Measurements from ENCODE around the gene ATAD3A.
"Not testable (repeated sequence)": the region's sequence is repeated elsewhere in the genome, so short reads cannot be mapped to it uniquely, and the experiment has no call there.

ATAD3A gene

DNA sequence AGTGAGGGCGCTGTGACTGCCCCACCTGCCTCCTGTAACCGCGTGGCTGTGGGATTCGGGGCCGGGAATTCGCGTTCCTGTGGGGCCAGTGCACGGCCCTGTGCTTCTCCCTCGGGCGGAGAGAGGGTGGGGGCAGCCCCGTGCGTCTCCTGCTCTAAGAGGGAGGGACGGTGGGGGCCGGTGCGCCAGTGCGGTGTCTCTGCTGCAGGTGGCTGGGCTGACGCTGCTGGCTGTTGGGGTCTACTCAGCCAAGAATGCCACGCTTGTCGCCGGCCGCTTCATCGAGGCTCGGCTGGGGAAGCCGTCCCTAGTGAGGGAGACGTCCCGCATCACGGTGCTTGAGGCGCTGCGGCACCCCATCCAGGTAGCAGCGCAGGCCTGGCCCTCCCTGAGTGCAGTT lies 10.6 kb downstream of the ATAD3A start:
- DNase-seq (ENCODE audit: low read depth in 2 of 2, low spot score in 1 of 2) = not testable (repeated sequence)

DNA sequence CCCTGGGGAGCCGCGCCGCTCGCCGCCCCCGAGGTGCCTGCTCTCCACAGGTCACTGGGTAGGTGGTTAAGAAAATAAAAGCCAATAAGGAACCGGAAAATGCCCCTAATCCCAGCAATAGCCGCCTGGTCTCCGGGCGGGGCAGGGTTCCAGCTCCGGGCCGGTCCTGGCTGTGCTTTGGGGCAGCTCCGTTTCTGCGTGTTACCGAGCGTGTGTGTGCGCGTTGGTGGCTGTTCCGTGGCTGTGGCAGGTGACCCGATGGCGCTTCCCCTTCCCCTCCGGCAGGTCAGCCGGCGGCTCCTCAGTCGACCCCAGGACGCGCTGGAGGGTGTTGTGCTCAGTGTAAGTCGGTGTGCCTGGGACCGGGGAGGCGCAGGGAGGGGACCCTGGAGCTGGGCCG lies 11.3 kb downstream of the ATAD3A start:
- not testable (repeated sequence) for DNase-seq (ENCODE audit: low read depth in 2 of 2, low spot score in 1 of 2)

DNA sequence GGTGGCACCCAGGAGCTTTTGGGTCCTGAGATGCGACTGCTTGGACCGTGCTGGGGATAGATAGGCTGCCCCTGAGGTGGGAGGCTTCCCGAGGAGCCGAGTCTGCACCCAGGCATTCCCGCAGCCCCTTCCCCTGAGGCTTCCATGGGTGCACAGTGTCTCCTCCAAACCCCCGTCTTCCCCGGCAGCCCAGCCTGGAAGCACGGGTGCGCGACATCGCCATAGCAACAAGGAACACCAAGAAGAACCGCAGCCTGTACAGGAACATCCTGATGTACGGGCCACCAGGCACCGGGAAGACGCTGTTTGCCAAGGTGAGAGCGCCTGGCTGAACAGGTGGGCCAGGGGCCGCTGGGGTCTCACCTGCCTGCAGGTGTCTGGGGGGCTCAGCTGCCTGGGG lies 11.7 kb downstream of the ATAD3A start:
- DNase-seq (ENCODE audit: low read depth in 2 of 2, low spot score in 1 of 2) = not testable (repeated sequence)

DNA sequence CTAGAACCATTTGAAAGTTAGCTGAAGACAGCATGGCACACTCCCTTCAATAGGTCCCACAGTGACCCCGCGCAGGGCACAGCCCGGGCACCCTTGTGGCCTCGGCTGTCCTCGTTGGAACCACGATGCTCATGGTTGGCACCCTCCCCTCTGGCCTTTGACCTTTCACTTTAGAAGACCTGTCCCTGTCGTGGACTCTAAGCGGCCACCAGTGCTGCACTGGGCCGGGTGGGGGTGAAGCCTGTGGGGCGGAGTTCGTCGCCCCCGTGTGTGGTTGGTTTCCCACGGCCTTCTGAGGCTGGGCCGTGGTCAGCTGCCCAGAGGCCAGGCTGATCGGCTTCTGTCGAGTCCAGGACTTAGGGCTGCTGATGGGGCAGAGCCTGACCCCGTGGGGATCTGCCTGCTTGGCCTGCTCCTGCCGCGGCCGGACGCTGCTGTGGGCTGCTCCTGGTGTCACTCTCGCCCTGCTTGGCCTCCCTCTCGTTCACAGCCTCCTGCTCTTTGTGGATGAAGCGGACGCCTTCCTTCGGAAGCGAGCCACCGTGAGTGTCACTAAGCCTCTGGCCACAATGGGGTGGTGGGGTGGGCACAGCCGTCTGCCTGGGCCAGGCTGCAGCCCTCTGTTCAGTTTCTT lies 12.9 kb downstream of the ATAD3A start:
- not testable (repeated sequence) for DNase-seq (ENCODE audit: low read depth in 2 of 2, low spot score in 1 of 2)

DNA sequence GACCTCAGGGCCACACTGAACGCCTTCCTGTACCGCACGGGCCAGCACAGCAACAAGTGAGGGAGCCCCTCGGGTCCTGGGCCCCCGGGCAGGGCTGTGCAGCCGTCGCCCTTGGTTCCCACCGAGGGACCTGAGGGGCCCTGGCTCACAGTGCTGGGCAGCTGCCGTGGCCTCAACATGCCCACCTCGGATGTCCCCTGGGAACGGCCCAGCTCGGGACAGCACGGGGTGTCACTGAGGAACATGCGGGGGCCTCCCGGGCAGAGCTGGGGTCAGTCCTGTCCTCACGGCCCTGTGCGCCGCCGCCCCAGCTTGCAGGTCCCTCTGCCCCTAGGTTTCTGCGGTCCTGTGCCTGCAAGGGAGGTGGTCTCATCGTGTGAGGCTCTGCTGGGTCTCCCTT lies 14.5 kb downstream of the ATAD3A start:
- DNase-seq (ENCODE audit: low read depth in 2 of 2, low spot score in 1 of 2) = not testable (repeated sequence)

DNA sequence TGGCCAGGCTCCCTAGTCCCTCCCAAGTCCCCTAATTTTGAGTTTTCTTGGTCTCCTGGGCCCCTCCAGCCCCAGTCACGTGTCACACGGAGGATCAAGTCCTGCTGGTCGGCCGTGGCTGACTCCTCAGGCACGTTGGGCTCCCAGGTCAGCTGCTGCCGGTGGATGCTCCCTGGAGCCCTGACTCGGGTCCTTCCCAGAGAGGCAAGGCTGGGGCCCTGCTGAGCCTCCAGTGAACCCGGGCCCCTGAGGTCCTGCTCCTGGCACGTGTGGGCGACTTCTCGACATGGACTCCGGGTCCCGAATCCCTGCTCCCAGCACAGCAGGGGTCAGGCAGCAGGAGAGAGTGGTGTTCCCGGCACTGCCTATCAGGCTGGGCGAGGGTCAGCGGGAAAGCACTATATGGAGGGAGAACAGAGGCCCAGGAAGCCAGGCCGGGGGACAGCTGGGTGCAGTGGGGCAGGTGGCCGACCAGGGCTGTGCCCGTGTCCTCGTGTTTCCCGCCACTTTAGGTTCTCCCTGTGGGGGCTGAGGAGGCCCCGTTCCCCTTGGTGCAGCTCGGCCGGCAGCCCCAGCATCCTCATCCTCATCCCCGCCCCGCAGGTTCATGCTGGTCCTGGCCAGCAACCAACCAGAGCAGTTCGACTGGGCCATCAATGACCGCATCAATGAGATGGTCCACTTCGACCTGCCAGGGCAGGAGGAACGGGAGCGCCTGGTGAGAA lies 15.3 kb downstream of the ATAD3A start:
- DNase-seq (ENCODE audit: low read depth in 2 of 2, low spot score in 1 of 2) = no peak

DNA sequence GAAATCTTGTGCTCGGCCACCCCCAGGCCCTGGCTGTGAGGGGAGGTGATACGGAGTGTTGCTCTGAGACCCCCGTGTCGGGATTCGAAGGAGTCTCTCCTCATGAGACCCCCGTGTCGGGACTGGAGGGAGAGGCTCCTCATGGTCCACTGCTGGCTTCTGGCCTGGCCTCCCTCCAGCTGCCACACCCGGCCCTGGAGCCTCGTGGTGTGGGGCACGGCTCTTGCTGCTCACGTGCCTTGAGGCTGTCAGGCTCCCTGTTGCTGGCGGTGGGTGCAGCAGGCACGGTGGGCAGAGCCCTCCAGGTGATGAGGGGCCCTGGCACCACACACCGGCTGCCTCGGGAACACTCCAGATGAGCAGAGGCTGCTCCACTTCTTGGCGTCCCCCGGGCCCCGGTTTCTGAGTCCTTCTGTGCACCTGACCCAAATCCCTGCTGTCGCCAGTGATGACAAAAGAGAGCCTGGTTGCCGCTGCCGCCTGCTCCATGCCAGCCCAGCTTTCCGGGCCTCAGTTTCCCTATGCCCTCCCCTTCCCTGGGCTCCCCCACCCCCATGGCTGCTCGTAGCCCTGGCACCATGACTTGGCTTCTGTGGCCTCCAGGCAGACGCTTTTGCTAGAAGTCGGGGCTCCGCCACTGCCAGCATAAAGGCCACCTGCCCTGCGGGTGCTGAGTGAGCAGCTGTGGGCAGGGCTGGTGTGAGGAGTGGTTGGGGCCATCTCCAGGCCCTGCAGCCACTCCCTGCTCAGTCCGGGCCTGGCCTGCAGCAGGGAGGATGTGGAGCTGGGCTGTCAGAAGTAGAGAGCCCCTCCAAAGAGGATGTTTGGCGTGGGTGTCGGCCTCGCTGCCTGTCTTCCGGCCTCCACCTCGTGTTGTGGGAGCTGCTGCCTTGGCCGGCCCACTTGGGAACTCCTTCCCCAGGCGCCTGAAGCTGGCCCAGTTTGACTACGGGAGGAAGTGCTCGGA lies 16.6 kb downstream of the ATAD3A start:
- DNase-seq (ENCODE audit: low read depth in 2 of 2, low spot score in 1 of 2) = no peak

DNA sequence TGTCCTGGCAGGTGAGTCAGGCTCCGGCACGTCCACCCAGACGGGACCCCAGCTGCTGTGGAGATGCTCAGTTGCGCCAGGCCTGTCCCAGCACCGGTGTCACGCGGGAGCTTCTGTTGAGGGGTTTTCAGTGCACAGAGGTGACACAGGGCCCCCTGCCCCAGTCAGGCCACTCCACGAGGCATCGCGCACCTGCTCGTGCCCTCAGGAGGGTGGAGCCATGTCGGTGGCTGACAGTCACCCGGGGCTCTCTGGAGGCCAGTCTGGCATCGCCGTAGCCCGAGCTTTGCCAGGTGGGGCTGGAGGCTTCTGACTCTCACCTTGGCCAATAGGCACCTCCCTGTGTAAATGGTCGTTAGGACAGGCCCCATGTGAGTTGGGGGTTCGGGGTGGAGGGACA lies 17.4 kb downstream of the ATAD3A start:
- DNase-seq (ENCODE audit: low read depth in 2 of 2, low spot score in 1 of 2) = no peak

DNA sequence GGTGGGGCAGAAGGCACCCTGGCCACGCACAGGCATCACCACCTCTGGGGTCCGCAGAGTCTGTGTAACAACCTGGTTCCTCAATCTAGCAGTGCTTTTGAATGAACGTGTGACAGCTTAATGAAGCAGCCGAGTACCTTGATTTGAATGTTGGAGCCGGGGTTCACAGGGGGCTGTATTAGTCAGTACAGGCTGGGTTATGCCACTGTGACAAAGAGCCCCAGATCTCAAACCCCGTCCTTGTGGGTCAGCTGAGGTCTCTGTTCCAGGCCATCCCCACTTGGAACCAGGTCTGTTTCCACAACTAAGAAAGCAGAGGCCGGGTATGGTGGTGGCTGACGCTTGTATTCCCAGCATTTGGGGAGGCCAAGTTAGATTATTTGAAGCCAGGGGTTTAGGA lies 18.0 kb downstream of the ATAD3A start:
- no peak for DNase-seq (ENCODE audit: low read depth in 2 of 2, low spot score in 1 of 2)

DNA sequence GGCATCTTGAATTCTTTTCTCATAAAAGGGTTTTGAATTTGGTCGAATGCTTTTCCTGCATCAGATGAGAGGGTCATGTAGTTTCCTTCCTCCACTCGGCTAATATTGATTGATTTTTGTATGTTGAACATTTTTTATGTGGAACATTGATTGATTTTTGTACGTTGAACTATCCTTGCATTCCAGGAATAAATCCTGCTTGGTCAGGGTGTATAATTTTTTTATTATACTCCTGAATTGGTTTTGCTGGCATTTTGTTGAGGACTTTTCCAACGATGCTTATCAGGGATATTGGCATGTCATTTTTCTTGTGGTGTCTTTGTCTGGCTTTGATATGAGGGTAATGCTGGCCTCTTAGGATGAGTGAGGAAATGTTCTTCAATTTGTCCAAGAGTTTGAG lies 20.0 kb downstream of the ATAD3A start:
- DNase-seq (ENCODE audit: low read depth in 2 of 2, low spot score in 1 of 2) = no peak

DNA sequence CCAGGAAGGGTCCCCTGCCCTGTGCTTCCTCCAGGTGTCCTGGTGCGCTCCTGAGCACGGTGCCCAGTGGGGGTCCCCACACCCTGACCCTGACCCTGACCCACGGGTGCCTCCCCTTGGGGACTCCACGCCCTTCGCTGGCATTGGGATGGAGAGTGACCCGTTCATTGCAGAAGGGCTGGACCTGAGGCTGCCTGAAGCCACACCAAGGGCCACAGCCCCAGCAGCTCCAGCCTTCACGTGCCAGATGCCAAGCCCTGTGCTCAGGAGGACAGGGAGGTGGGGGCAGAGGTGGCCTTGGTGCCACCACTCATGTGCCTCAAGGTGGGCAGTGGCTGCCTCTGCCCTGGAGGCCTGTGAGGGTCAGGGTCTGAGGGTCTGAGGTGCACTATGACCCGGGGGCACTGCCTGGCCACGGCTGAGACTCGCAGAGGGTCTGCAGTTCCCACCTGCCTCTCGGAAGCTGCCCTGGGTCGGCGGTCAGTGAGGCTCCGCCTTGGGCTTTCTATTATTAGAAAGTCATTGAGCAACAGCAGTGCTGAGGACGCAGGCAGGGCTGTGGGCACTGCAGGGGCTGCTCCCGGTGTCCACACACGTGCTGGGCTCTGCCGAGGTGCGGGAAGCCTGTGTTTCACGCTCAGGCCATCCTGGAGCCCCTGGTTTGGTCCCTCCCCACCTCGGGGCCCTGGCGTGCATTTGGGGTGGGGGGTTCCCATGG lies 21.4 kb downstream of the ATAD3A start:
- DNase-seq (ENCODE audit: low read depth in 2 of 2, low spot score in 1 of 2) = not testable (repeated sequence)

DNA sequence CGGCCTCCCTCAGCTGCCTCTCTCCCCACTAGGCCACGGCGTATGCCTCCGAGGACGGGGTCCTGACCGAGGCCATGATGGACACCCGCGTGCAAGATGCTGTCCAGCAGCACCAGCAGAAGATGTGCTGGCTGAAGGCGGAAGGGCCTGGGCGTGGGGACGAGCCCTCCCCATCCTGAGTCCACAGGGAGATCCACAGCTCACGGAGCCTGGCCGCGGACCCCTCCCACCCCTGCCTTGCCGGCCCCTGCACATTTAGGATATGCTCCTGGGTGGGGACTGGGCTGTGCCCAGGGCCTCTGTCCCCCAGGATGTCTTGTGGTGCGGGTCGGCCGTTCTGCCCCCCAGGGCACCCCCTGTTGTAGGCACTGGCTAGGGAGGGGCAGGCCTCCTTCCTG lies 21.9 kb downstream of the ATAD3A start:
- not testable (repeated sequence) for DNase-seq (ENCODE audit: low read depth in 2 of 2, low spot score in 1 of 2)

DNA sequence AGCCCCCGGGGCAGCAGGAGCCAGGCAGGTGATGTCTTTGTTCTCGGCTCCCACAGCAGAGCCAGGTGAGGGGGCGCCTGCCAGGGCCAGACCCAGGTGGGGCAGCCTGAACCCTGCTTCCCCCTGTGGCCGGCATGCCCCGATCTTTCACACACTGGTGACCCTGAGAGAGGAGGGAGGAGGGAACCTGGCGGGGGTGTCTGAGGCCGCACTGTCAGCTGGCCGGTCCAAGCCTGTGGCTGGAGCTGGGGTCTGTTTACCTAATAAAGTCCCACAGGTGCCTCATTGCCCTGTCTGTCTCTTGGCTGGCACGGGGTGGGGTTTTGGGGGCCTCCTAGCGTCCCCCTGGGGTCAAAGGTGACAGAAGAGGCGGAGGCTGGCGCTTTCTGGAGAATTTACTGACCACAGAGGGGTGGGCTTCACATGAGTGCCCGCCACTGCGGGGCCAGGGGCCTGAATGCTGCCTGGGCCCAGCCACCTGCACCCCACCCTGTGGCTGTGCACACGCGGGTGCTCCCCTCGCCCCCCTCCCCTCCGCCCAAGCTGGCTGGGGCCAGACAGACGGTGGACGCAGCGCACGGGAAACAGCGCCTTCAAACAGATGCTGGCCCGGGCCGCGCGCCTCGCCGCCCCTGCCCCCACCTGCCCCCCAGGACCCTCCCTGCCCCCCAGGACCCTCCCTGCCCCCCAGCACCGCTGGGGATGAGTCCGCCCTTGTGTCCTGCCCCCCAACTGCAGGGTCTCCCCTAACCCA lies 22.6 kb downstream of the ATAD3A start:
- DNase-seq (ENCODE audit: low read depth in 2 of 2, low spot score in 1 of 2) = no peak

DNA sequence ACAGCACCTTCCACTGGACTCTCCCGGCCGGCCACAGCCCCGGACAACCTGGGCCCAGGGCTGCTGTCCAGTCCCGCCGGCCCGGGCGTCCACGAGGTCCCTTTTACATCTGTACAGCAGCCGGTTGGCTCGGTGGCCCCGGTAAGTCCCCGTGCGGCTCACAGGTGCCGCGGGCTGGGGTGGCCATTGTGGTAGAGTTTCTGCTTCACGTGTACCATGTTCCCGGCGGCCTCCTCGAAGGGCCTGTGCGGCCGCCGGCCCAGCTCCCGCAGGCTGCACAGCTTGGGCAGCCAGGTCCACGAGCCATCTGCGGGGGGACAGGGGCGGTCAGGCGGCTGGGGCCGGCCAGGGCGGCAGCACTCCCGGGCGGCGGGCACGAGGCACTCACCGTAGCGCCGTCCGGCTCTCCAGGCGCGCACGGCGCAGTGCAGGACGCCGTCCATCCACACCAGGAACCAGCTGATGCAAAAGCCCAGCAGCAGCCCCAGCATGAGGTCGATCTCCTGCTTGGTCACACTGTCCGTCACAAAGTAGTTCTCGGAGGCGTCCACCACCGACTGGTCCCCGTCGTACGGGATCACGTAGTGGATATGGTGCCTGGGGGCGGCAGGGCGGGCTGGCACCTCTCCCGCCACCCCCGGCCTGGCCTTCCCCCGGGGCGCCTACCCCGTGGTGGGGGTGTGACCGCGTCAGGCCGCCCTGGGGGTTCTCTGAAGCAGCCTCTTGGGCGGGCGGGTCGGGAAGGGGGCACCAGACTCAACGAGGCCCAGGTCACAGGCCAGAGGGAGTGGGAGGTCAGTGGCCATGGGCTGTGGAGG lies 23.4 kb downstream of the ATAD3A start:
- DNase-seq (ENCODE audit: low read depth in 2 of 2, low spot score in 1 of 2) = no peak

DNA sequence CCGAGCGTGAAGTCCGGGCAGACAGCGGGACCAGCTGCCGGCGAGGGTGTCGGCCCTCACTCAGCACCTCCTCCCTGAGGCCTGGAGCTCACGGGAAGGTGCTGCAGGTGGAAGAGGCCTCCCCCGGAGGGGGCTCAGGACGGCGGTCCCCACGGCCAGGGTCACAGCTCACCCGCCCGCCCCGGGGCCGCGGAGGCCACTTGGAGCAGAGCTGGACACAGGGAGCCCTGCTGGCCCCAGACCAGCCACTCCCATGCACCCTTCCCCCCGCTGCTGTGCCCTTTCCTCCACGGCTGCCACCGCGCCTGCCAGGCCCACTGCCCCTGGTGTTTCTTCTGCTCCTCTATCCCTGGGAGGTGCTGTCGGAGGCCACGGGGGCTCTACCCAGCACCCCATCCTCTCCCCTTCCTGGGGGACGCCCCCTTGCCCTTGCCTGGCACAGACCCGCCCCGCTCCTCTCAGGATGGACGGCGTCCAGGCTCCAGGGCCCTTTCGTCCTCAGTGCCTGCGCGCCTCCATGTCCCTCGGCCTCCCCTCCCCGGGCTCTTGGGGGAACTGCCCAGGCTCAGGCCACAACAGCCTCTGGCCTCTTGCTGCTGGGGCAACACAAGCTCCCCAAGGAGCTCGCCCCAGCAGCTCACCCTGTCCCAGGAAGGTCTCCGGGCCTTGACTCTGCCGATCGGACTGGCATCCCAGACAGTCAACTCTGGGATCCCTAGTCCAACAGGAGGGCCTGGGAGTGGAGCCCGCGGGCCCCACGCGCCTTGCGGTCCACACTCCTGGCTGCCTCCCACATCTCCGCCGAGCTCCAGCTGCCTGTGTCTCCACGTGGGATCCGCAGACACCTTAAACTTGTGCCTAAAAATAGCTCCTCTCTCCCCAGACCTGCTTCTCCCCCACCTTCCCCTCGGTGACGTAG lies 24.3 kb downstream of the ATAD3A start:
- DNase-seq (ENCODE audit: low read depth in 2 of 2, low spot score in 1 of 2) = no peak

DNA sequence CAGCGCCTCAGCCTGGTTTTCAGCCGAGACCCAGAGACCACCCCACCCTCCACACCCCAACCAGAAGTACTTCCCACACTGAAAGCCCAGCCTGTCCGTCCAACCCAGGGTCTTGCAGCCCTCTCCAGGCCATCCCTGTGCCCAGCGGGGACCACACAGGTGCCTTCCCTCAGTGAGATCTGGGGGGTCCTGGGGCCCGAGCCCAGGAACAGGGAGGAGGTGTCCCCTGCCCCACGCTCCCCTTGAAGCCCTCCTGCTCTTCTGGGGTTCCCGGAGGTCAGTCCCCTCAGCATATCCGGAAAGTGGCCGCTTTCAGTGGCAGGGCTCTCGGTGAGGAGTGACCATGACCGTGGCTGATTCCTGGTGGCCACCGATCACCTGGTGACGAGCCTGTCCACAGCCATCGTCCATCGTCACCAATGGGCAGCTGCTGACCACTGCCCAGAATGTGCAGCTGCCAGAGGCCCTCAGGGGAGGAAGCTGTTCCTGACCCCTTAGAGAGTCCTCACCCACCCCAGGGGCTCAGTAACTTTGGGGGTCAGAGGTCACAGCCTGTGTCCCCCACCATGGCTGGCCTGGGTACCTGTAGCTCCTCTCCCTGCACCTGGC lies 25.1 kb downstream of the ATAD3A start:
- DNase-seq (ENCODE audit: low read depth in 2 of 2, low spot score in 1 of 2) = no peak

DNA sequence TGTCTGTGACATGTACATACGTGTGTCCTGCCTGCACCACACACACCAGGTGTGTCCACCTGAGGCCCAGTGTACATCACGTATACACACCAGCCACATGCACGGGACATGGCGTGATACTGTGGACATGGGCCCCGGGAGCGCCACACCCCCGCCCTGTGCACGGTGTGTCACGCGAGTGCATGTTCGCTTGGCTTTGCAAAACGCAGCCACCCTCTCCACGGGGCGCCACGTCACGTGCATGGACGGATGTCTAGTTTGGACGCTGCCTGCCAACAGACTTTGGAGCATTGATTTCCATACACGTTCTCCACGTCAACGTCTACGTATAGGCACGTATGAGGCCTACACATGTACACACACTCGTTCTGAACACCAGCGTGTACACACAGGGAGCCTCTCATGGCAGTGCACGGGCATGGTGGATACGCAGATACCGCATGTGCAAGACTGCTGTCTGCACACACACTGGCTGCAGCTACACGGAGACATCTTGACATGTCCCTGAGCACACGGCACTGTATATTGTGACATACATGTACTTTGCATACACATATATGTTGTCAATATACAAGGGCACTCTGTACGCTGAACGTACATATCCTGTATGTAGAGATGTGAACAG lies 25.8 kb downstream of the ATAD3A start:
- no peak for DNase-seq (ENCODE audit: low read depth in 2 of 2, low spot score in 1 of 2)

DNA sequence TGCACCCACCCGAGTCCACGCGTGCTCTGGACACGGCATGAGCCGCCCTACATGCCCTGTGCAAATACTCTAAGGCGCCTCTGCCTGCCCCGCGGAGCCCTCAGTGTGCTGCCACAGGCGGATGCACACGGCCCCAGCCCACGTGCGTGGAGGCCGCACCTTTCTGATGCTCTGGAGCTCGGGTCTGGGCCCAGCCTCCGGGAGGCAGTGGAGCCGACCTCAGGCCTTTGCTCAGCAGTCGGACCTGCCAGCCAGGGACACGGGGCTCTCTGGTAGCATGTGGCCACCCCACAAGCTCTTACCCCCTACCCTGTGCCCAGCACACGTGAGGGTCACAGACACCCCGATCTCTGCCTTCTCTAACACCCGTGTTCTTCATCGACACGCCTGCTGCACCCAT lies 26.4 kb downstream of the ATAD3A start:
- DNase-seq (ENCODE audit: low read depth in 2 of 2, low spot score in 1 of 2) = no peak
